GM12878 (cell line): ENCODE results near the gene MAP3K4. TPM values are rescaled to one million over a fixed set of nuclear protein-coding genes. Genes with fewer than 3 reads are reported as not detected.

Source experiments
- ATAC-seq: fragments of 200-7000 bp; cut with Tn5 transposase; 3 replicates; pipeline ENCODE4 v1.9.1; 2020; ENCODE audit warnings: mild to moderate bottlenecking, moderate library complexity
- BruUV-seq: library from RNA; stranded (reverse); fragments of 400-500 nt; replicated peaks from 2 replicates; lab custom pipeline; 2021; lab: Mats Ljungman, UMichigan
- CTCF ChIA-PET: fragments of 300-600 bp; sonication (Branson Sonifier 250); formaldehyde crosslinking; extraction: SDS; loops from one replicate; lab custom pipeline; 2021; ENCODE audit warnings: inconsistent platforms; lab: Yijun Ruan, JAX
- POLR2A ChIA-PET: fragments of 350-600 bp; formaldehyde crosslinking; extraction: SDS; loops from one replicate; lab custom pipeline; 2021; ENCODE audit warnings: inconsistent platforms; lab: Charles Lee
- RAD21 ChIA-PET: fragments of 300-600 bp; sonication (Branson Sonifier 250); formaldehyde crosslinking; loops from one replicate; lab custom pipeline; 2023; ENCODE audit warnings: antibody characterized with exemption; ENCODE audit not compliant: unreplicated experiment; lab: Charles Lee
- SMC1A ChIA-PET: fragments of 300-600 bp; sonication (Branson Sonifier 250); formaldehyde crosslinking; loops from one replicate; lab custom pipeline; 2023; ENCODE audit not compliant: unreplicated experiment, uncharacterized antibody; lab: Charles Lee
- DNase-seq: peaks from one replicate; pipeline ENCODE4 v3.0.0-alpha.2; 2011; ENCODE audit warnings: low read depth, low spot score
- FAIRE-seq: peaks from 3 replicates; lab custom pipeline; 2011; peaks lifted over from hg19 to GRCh38; lab: Jason Lieb, UNC
- H2AFZ ChIP-seq: 2 replicates; pipeline ENCODE4 v1.6.0; 2011; ENCODE audit warnings: low read depth, low read length, control low read depth; ENCODE audit not compliant: control insufficient read depth
- H3K27ac ChIP-seq: 2 replicates; pipeline ENCODE4 v1.5.1; 2011; ENCODE audit warnings: control low read depth; ENCODE audit not compliant: control insufficient read depth, insufficient read depth
- H3K27me3 ChIP-seq, 2 experiments: replicated peaks in 1 of 2; 2 replicates each; pipeline versions ENCODE4 v1.6.0 to v1.6.1; 2011; ENCODE audit warnings: low read length in 1 of 2; ENCODE audit not compliant: control insufficient read depth in 2 of 2, insufficient read depth in 2 of 2
- H3K36me3 ChIP-seq, 2 experiments: 2 replicates each; pipeline ENCODE4 v1.5.1; 2011; ENCODE audit warnings: low read length in 1 of 2; ENCODE audit not compliant: control insufficient read depth in 2 of 2, insufficient read depth in 2 of 2
- H3K4me1 ChIP-seq: 2 replicates; pipeline ENCODE4 v1.6.1; 2011; ENCODE audit warnings: mild to moderate bottlenecking, low read length, moderate library complexity, mixed read lengths; ENCODE audit not compliant: control insufficient read depth, insufficient read depth
- H3K4me2 ChIP-seq: 2 replicates; pipeline ENCODE4 v1.6.0; 2011; ENCODE audit warnings: control low read depth; ENCODE audit not compliant: control insufficient read depth, insufficient read depth
- H3K4me3 ChIP-seq: fragments of 200-600 bp; sonication (generic); 2 replicates; pipeline ENCODE4 v1.5.1; 2016
- H3K79me2 ChIP-seq: 2 replicates; pipeline ENCODE4 v1.6.0; 2011; ENCODE audit warnings: low read length; ENCODE audit not compliant: control insufficient read depth, insufficient read depth
- H3K9ac ChIP-seq: 2 replicates; pipeline ENCODE4 v1.8.0; 2011; ENCODE audit warnings: low read length, control low read depth, mixed read lengths; ENCODE audit not compliant: control insufficient read depth, insufficient read depth
- H3K9me3 ChIP-seq: replicated peaks from 3 replicates; pipeline ENCODE4 v1.5.1; 2011; ENCODE audit warnings: mild to moderate bottlenecking, low read length; ENCODE audit not compliant: control insufficient read depth, insufficient read depth
- H4K20me1 ChIP-seq: 2 replicates; pipeline ENCODE4 v1.6.0; 2011; ENCODE audit not compliant: control insufficient read depth, insufficient read depth
- CEBPB ChIP-seq, 2 experiments: fragments of 150-350 bp in 1 of 2; IDR thresholded peaks; 2 replicates each; pipeline ENCODE4 v1.6.1; 2012 to 2014; ENCODE audit warnings: low read depth in 2 of 2, low read length in 2 of 2, borderline replicate concordance in 1 of 2, inconsistent platforms in 1 of 2
- MYC ChIP-seq: IDR thresholded peaks from 2 replicates; pipeline ENCODE4 v1.6.1; 2011; ENCODE audit warnings: mild to moderate bottlenecking, low read length, moderate library complexity, inconsistent platforms; ENCODE audit not compliant: insufficient read depth, insufficient replicate concordance, insufficient read length, severe bottlenecking
- NBN ChIP-seq: fragments of 450-650 bp; IDR thresholded peaks from 2 replicates; pipeline ENCODE4 v1.6.1; 2016
- SMC3 ChIP-seq: IDR thresholded peaks from 2 replicates; pipeline ENCODE4 v1.6.1; 2011; ENCODE audit warnings: low read length, improper control_type of control experiment, borderline replicate concordance
- USF1 ChIP-seq: IDR thresholded peaks from 2 replicates; pipeline ENCODE4 v1.6.1; 2011; ENCODE audit warnings: borderline replicate concordance, low read depth, mild to moderate bottlenecking, moderate library complexity, mixed read lengths, low read length; ENCODE audit not compliant: insufficient read depth; ENCODE audit errors: extremely low read length
- ZZZ3 ChIP-seq: IDR thresholded peaks from 2 replicates; pipeline ENCODE4 v1.6.1; 2011; ENCODE audit warnings: low read depth; ENCODE audit not compliant: control insufficient read depth, insufficient read length
- WGBS: methylation state at CpG from one replicate; pipeline ENCODE4 v1.1.6; 2016; ENCODE audit warnings: low lambda C conversion rate; ENCODE audit not compliant: insufficient replicate concordance, insufficient coverage; ENCODE audit errors: missing lambda C conversion rate; 5-methylcytosine and 5-hydroxymethylcytosine counted together
- in situ Hi-C: fragments of 300-500 bp; cut with MboI; formaldehyde crosslinking; loops from 9 replicates; pipeline ENCODE4 v1.14.3; 2018; ENCODE audit warnings: mixed read lengths
- intact Hi-C: fragments of 100-400 bp; cut with micrococcal nuclease; formaldehyde crosslinking; loops from one replicate; pipeline ENCODE4 v1.14.2; 2022; ENCODE audit not compliant: unreplicated experiment
- polyA plus RNA-seq, 11 experiments: library from polyadenylated mRNA; depleted of rRNA in 4 of 11; unstranded in 6 of 11; stranded (reverse) in 5 of 11; fragments of >200 nt; fragmentation: Nextera tagmentation in 4 of 11; fragmentation: Illumina TruSeq in 1 of 11; extraction: Ambion mirVana in 4 of 11; extraction: Trizol in 1 of 11; gene quantifications; 1 replicate in 1 of 11; 2 replicates in 10 of 11; pipeline versions ENCODE4 v1.2.1 to v1.2.3, GENCODE V29; 2011 to 2016; ENCODE audit warnings: inconsistent platforms in 2 of 11, missing spikeins in 2 of 11, low read depth in 1 of 11
- total RNA-seq, 4 experiments: library from RNA; depleted of rRNA in 3 of 4; stranded (reverse); fragments of >200 nt in 3 of 4; fragmentation: Illumina TruSeq in 1 of 4; extraction: Trizol in 1 of 4; gene quantifications; 2 replicates each; pipeline versions ENCODE4 v1.2.1 to v1.2.3, GENCODE V29; 2013 to 2021
- TF ChIP-seq, protein P1 (sequence below): fragments of 450-650 bp; IDR thresholded peaks from 2 replicates; pipeline ENCODE4 v1.6.1; 2017; ENCODE audit warnings: antibody characterized with exemption, mild to moderate bottlenecking, moderate library complexity

MAP3K4 gene
- total and polyA plus RNA-seq, 10 of the 15 experiments (the other 5 are each of a cell fraction or from before 2014, with no cell fraction given) = 14.0 to 44.5 (median 23.1) TPM

DNA sequence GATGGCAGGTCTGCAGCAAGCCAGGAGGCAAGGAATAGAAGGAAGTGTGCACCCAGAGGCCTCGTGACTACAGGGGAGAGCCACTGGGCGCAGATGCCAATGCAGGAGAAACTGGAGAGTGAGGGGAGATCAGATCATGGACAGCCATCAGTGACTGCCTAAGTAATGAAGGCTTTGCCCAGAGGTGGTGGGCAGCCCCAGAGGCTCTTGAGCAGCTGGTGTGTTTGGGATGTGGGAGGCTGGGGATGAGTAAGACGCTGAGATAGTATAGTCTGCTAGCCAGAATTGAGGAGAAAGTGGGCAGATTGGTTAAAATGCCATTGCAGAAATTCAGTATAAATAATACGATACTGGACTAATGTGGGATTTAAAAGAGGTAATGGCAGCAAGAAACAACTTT lies 111.9 kb downstream of the MAP3K4 start:
- intact Hi-C loops = loop anchor here (5.0 kb wide), 2 partner anchors 171 to 269 kb away; no protein-coding TSS in a partner anchor
- CTCF ChIA-PET = no interaction called here
- in situ Hi-C loops = no loop called here
- POLR2A ChIA-PET = no interaction called here
- H3K9ac ChIP-seq = no peak overlapping the region
- SMC1A ChIA-PET = no interaction called here
- DNase-seq (no peak), ATAC-seq (no peak), FAIRE-seq (no peak)
- RAD21 ChIA-PET = no interaction called here
- H3K9me3 ChIP-seq = no peaks in the 10 kb centered on the region
- no TSS peak for BruUV-seq
- no peaks in the 10 kb centered on the region for H3K4me1 ChIP-seq
- H3K27ac ChIP-seq = no peak overlapping the region
- no peak overlapping the region for H3K4me3 ChIP-seq
- H3K4me2 ChIP-seq = no peak overlapping the region
- H3K36me3 ChIP-seq = peaks cover 5 to 9% of the 10 kb centered on the region in 2 experiments; a peak in 3 of 4 replicates
- no peaks in the 10 kb centered on the region for H3K79me2 ChIP-seq
- H2AFZ ChIP-seq = no peak overlapping the region
- no peak for TF ChIP-seq NBN
- TF ChIP-seq ZZZ3 = no peak
- TF ChIP-seq, protein P1, sequence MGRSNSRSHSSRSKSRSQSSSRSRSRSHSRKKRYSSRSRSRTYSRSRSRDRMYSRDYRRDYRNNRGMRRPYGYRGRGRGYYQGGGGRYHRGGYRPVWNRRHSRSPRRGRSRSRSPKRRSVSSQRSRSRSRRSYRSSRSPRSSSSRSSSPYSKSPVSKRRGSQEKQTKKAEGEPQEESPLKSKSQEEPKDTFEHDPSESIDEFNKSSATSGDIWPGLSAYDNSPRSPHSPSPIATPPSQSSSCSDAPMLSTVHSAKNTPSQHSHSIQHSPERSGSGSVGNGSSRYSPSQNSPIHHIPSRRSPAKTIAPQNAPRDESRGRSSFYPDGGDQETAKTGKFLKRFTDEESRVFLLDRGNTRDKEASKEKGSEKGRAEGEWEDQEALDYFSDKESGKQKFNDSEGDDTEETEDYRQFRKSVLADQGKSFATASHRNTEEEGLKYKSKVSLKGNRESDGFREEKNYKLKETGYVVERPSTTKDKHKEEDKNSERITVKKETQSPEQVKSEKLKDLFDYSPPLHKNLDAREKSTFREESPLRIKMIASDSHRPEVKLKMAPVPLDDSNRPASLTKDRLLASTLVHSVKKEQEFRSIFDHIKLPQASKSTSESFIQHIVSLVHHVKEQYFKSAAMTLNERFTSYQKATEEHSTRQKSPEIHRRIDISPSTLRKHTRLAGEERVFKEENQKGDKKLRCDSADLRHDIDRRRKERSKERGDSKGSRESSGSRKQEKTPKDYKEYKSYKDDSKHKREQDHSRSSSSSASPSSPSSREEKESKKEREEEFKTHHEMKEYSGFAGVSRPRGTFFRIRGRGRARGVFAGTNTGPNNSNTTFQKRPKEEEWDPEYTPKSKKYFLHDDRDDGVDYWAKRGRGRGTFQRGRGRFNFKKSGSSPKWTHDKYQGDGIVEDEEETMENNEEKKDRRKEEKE = no peak
- TF ChIP-seq USF1 = no peak
- no peak for TF ChIP-seq MYC
- TF ChIP-seq CEBPB (IDR thresholded peaks at IDR 0.05; ENCODE audit: borderline replicate concordance in 1 of 2, low read depth in 2 of 2, low read length in 2 of 2) = no peak
- TF ChIP-seq SMC3 = no peak
- 92% methylated on average over 4 of the region's 4 CpGs for WGBS
- no peaks in the 10 kb centered on the region for H3K27me3 ChIP-seq
- H4K20me1 ChIP-seq = no peaks in the 10 kb centered on the region
